ENCODE results near the gene SDF4. TPM values are rescaled to one million over a fixed set of nuclear protein-coding genes. Genes with fewer than 3 reads are reported as not detected.

The SDF4 gene
- total and polyA plus RNA-seq, 2 of the 8 experiments (the other 6 are each of a cell fraction or from before 2014, with no cell fraction given): 45.5 to 75.6 TPM

- Histone ChIP-seq H3K4me3 (ENCODE audit: extremely low read depth in 1 of 4, insufficient read depth in 2 of 4, low read depth in 3 of 4, low read length in 4 of 4) (no peak overlapping the region), H2BK120ac (replicated peaks; ENCODE audit: low read depth, low read length) (no peak overlapping the region), H3K36me3 (ENCODE audit: control insufficient read depth in 2 of 4, insufficient read depth in 4 of 4, low read length in 3 of 4) (no peaks in the 10 kb centered on the region), H3K4me2 (ENCODE audit: insufficient read depth in 1 of 2, low read depth in 2 of 2, low read length in 2 of 2) (no peak overlapping the region), H3K18ac (ENCODE audit: extremely low read depth, low read length) (no peak overlapping the region), H4K91ac (replicated peaks; ENCODE audit: insufficient read length, low read length) (no peak overlapping the region), H3K4ac (replicated peaks; ENCODE audit: insufficient read length, low read depth, low read length) (no peak overlapping the region), H3K9me3 (ENCODE audit: insufficient read depth in 2 of 2, low read depth in 1 of 2, low read length in 1 of 2) (no peaks in the 10 kb centered on the region), H2BK15ac (ENCODE audit: low read length) (no peak overlapping the region), H2BK20ac (ENCODE audit: low read length) (no peak overlapping the region), H3K27ac (ENCODE audit: low read depth, low read length) (no peak overlapping the region), H4K5ac (ENCODE audit: insufficient read length, low read depth, low read length) (no peak overlapping the region), H3K23ac (ENCODE audit: insufficient read length) (no peak overlapping the region), H3K4me1 (replicated peaks in 1 of 4; ENCODE audit: control insufficient read depth in 3 of 4, insufficient read depth in 4 of 4, low read length in 3 of 4) (peaks cover 0 to 6% (median 4%) of the 10 kb centered on the region in 4 experiments; a peak in 5 of 7 replicates), H2AK5ac (ENCODE audit: low read depth, low read length) (no peak overlapping the region), H3K79me2 (ENCODE audit: control insufficient read depth in 1 of 2, insufficient read depth in 2 of 2, low read length in 2 of 2) (no peaks in the 10 kb centered on the region), H3K14ac (ENCODE audit: insufficient read length) (no peak overlapping the region), H3K9ac (replicated peaks in 1 of 4; ENCODE audit: extremely low read depth in 1 of 4, low read depth in 3 of 4, low read length in 3 of 4) (no peak overlapping the region), H2AFZ (ENCODE audit: low read length) (no peak overlapping the region), H4K8ac (ENCODE audit: extremely low read depth, insufficient read depth, low read length) (no peak overlapping the region), H4K20me1 (replicated peaks in 1 of 2; ENCODE audit: control insufficient read depth in 1 of 2, insufficient read depth in 2 of 2, low read length in 2 of 2) (peaks cover 2 to 7% of the 10 kb centered on the region in 2 experiments), H2BK12ac (ENCODE audit: low read depth, low read length) (no peak overlapping the region), H2BK5ac (ENCODE audit: low read depth, low read length) (no peak overlapping the region), H3K56ac (replicated peaks; ENCODE audit: insufficient read length, low read depth, low read length) (no peak overlapping the region), H3K27me3 (replicated peaks in 1 of 4; ENCODE audit: control insufficient read depth in 3 of 4, extremely low read depth in 1 of 4, insufficient read depth in 3 of 4, low read length in 3 of 4) (peaks cover 0 to 5% (median 2%) of the 10 kb centered on the region in 4 experiments; a peak in 5 of 7 replicates), H3K23me2 (ENCODE audit: low read depth, low read length) (no peaks in the 10 kb centered on the region), H3K79me1 (ENCODE audit: low read depth, low read length) (no peaks in the 10 kb centered on the region)
- ChIA-PET POLR2A (ENCODE audit: partially characterized antibody) (interaction anchor here (0.6 to 2.4 kb wide), 5 partner anchors 10 to 910 kb away, joined by 3 to 12 read pairs (median 3); partner anchors contain the start of genes B3GALT6 and SDF4), CTCF (ENCODE audit: partially characterized antibody) (interaction anchor here (0.6 to 1.2 kb wide), 6 partner anchors 14 to 274 kb away, joined by 3 to 4 read pairs (median 4); partner anchors contain the start of gene PLEKHN1)
- FAIRE-seq (no peak), DNase-seq (ENCODE audit: low read depth in 1 of 2, low spot score in 2 of 2) (no peak)
- WGBS, 2 experiments (ENCODE audit: extremely low coverage in 1 of 2, insufficient coverage in 1 of 2, insufficient read length in 1 of 2, insufficient replicate concordance in 2 of 2, low coverage in 1 of 2, low lambda C conversion rate in 2 of 2, missing lambda C conversion rate in 1 of 2): 87% methylated on average over 20 of the region's 23 CpGs; no CpG with 5 or more reads in 1 of the 2 experiments
- TF ChIP-seq GTF2F1 (IDR thresholded peaks at IDR 0.05; ENCODE audit: borderline replicate concordance, low read depth, low read length) (no peak), ATF2 (IDR thresholded peaks at IDR 0.05; ENCODE audit: low read length) (no peak), CHD1 (IDR thresholded peaks at IDR 0.05; ENCODE audit: low read depth, low read length) (no peak), CREB1 (IDR thresholded peaks at IDR 0.05) (no peak), TCF12 (IDR thresholded peaks at IDR 0.05; ENCODE audit: low read depth, low read length) (no peak), PHF8 (conservative IDR thresholded peaks at IDR 0.05; ENCODE audit: low read depth, low read length) (no peak), POLR2A (IDR thresholded peaks at IDR 0.05; ENCODE audit: control extremely low read depth in 1 of 2, low read depth in 2 of 2, low read length in 2 of 2) (no peak), BACH1 (IDR thresholded peaks at IDR 0.05; ENCODE audit: low read length) (no peak), SIX5 (IDR thresholded peaks at IDR 0.05; ENCODE audit: low read depth, low read length) (no peak), KDM4A (IDR thresholded peaks at IDR 0.05; ENCODE audit: low read depth, low read length, severe bottlenecking) (no peak), EP300 (IDR thresholded peaks at IDR 0.05; ENCODE audit: borderline replicate concordance in 1 of 2, low read depth in 2 of 2, low read length in 2 of 2) (no peak)
Observed at GRCh38 chr1:1240822-1241587, 9.2 kb upstream of the SDF4 start.

All from H1 (cell line).